ENCODE data around the gene NDUFV3. TPM values are rescaled to one million over a fixed set of nuclear protein-coding genes. Genes with fewer than 3 reads are reported as not detected.
"Not testable (repeated sequence)": the region's sequence is repeated elsewhere in the genome, so short reads cannot be mapped to it uniquely, and the experiment has no call there.

The NDUFV3 gene
- total RNA-seq, 3 donors from 2014 or later = 49.9 to 62.9 (median 51.1) TPM

GRCh38 chr21:42933973-42934372 lies 40.9 kb downstream of the NDUFV3 start:
- intact Hi-C loops (cut with DNase I; ENCODE audit: low total_unique reads); H3K27me3 ChIP-seq; H3K4me3 ChIP-seq; H3K4me1 ChIP-seq; H3K9me3 ChIP-seq; H3K36me3 ChIP-seq; H3K27ac ChIP-seq: not testable (repeated sequence)
- peak in 1 of 2 donors; percentile 14 for DNase-seq (ENCODE audit: low spot score in 2 of 2)

GRCh38 chr21:42936360-42936759 lies 43.3 kb downstream of the NDUFV3 start:
- H3K4me1 ChIP-seq; H3K9me3 ChIP-seq; H3K27ac ChIP-seq; H3K4me3 ChIP-seq; DNase-seq (ENCODE audit: low spot score in 2 of 2); intact Hi-C loops (cut with DNase I; ENCODE audit: low total_unique reads); H3K27me3 ChIP-seq; H3K36me3 ChIP-seq: not testable (repeated sequence)

GRCh38 chr21:42937034-42937940 lies 44.2 kb downstream of the NDUFV3 start:
- intact Hi-C loops (cut with DNase I; ENCODE audit: low total_unique reads); H3K27ac ChIP-seq: not testable (repeated sequence)
- DNase-seq (ENCODE audit: low spot score in 2 of 2) = peak in 1 of 2 donors; percentile 12

GRCh38 chr21:42937960-42938605 lies 45.0 kb downstream of the NDUFV3 start:
- Histone ChIP-seq H3K36me3 (no peaks in the 10 kb centered on the region), H3K4me3 (no peak overlapping the region), H3K27me3 (no peaks in the 10 kb centered on the region), H3K4me1 (no peaks in the 10 kb centered on the region), H3K27ac (no peak overlapping the region), H3K9me3 (no peaks in the 10 kb centered on the region)
- intact Hi-C loops (cut with DNase I; ENCODE audit: low total_unique reads) = no loop called here
- TF ChIP-seq POLR2AphosphoS5 (IDR thresholded peaks at IDR 0.05) (no peak), POLR2A (IDR thresholded peaks at IDR 0.05) (no peak), CTCF (IDR thresholded peaks at IDR 0.05) (no peak)
- DNase-seq (ENCODE audit: low spot score in 2 of 2) = peak in 1 of 2 donors; percentile 10

More at GRCh38 chr21:42937034-42937940, 44.2 kb downstream of the NDUFV3 start:
- H3K4me3 ChIP-seq, H3K36me3 ChIP-seq, H3K4me1 ChIP-seq, H3K27me3 ChIP-seq, H3K9me3 ChIP-seq: not testable (repeated sequence)

- H3K4me1 ChIP-seq; H3K27ac ChIP-seq; H3K4me3 ChIP-seq; H3K9me3 ChIP-seq; H3K36me3 ChIP-seq; H3K27me3 ChIP-seq; intact Hi-C loops (cut with DNase I; ENCODE audit: low total_unique reads): not testable (repeated sequence)
- DNase-seq (ENCODE audit: low spot score in 2 of 2) = peak in 1 of 2 donors; percentile 20
Observed at GRCh38 chr21:42938606-42938995, 45.5 kb downstream of the NDUFV3 start.

- Histone ChIP-seq H3K9me3 (no peaks in the 10 kb centered on the region), H3K27ac (peak overlapping the region; percentile 46 to 50), H3K27me3 (no peaks in the 10 kb centered on the region), H3K36me3 (no peaks in the 10 kb centered on the region), H3K4me3 (peak overlapping the region in 1 of 3 donors; percentile 46), H3K4me1 (no peaks in the 10 kb centered on the region)
- intact Hi-C loops (cut with DNase I; ENCODE audit: low total_unique reads) = no loop called here
- TF ChIP-seq POLR2AphosphoS5 (IDR thresholded peaks at IDR 0.05) (peak; percentile 55 to 69 (median 64)), POLR2A (IDR thresholded peaks at IDR 0.05) (no peak)
- DNase-seq (ENCODE audit: low spot score in 2 of 2) = peak; percentile 61 to 85
Observed at GRCh38 chr21:42939582-42940413, 46.7 kb downstream of the NDUFV3 start.

GRCh38 chr21:42941696-42942085 lies 48.6 kb downstream of the NDUFV3 start:
- Histone ChIP-seq H3K27ac (no peak overlapping the region), H3K27me3 (no peaks in the 10 kb centered on the region), H3K9me3 (no peaks in the 10 kb centered on the region), H3K36me3 (no peaks in the 10 kb centered on the region), H3K4me1 (no peaks in the 10 kb centered on the region), H3K4me3 (no peak overlapping the region)
- no peak for DNase-seq (ENCODE audit: low spot score in 2 of 2)
- TF ChIP-seq POLR2A (IDR thresholded peaks at IDR 0.05) (no peak), POLR2AphosphoS5 (IDR thresholded peaks at IDR 0.05) (no peak), CTCF (IDR thresholded peaks at IDR 0.05) (no peak)
- intact Hi-C loops (cut with DNase I; ENCODE audit: low total_unique reads) = no loop called here

Data from breast epithelium (tissue), 4 donors.